Measurements from ENCODE around the gene ROS1.
A peak's percentile ranks its signal among the peaks of the same experiment; 100 is the strongest.

ROS1 gene

GRCh38 chr6:117399126-117399525 lies 26.6 kb downstream of the ROS1 start:
- Histone ChIP-seq H3K4me1 (ENCODE audit: insufficient read depth, poor library complexity, severe bottlenecking) (no peaks in the 10 kb centered on the region), H3K9me3 (ENCODE audit: severe bottlenecking) (no peaks in the 10 kb centered on the region), H3K4me3 (ENCODE audit: severe bottlenecking) (no peak overlapping the region), H3K27ac (ENCODE audit: poor library complexity, severe bottlenecking) (no peak overlapping the region), H3K27me3 (ENCODE audit: insufficient read depth, poor library complexity, severe bottlenecking) (no peaks in the 10 kb centered on the region), H3K36me3 (ENCODE audit: low read depth) (no peaks in the 10 kb centered on the region)
- ATAC-seq (ENCODE audit: low read depth) (no peak), DNase-seq (ENCODE audit: low spot score) (no peak)
- TF ChIP-seq CTCF (IDR thresholded peaks at IDR 0.05; ENCODE audit: poor library complexity, severe bottlenecking) = no peak

- Histone ChIP-seq H3K4me1 (ENCODE audit: insufficient read depth, poor library complexity, severe bottlenecking) (peaks cover 8% of the 10 kb centered on the region), H3K27me3 (ENCODE audit: insufficient read depth, poor library complexity, severe bottlenecking) (no peaks in the 10 kb centered on the region), H3K36me3 (ENCODE audit: low read depth) (no peaks in the 10 kb centered on the region), H3K27ac (ENCODE audit: poor library complexity, severe bottlenecking) (no peak overlapping the region), H3K9me3 (ENCODE audit: severe bottlenecking) (no peaks in the 10 kb centered on the region), H3K4me3 (ENCODE audit: severe bottlenecking) (no peak overlapping the region)
- ATAC-seq (ENCODE audit: low read depth) (no peak), DNase-seq (ENCODE audit: low spot score) (no peak)
- TF ChIP-seq CTCF (IDR thresholded peaks at IDR 0.05; ENCODE audit: poor library complexity, severe bottlenecking) = no peak
Measured at GRCh38 chr6:117397536-117398227, 28.1 kb downstream of the ROS1 start.

- TF ChIP-seq CTCF (IDR thresholded peaks at IDR 0.05; ENCODE audit: poor library complexity, severe bottlenecking) = no peak
- DNase-seq (ENCODE audit: low spot score) (no peak), ATAC-seq (ENCODE audit: low read depth) (no peak)
Measured at GRCh38 chr6:117396228-117396627, 29.5 kb downstream of the ROS1 start.

GRCh38 chr6:117395164-117395563 lies 30.6 kb downstream of the ROS1 start:
- no peak for TF ChIP-seq CTCF (IDR thresholded peaks at IDR 0.05; ENCODE audit: poor library complexity, severe bottlenecking)
- no peak for ATAC-seq (ENCODE audit: low read depth)
- H3K4me1 ChIP-seq (ENCODE audit: insufficient read depth, poor library complexity, severe bottlenecking) = peaks cover 15% of the 10 kb centered on the region
- no peak for DNase-seq (ENCODE audit: low spot score)
- no peak overlapping the region for H3K4me3 ChIP-seq (ENCODE audit: severe bottlenecking)
- H3K27ac ChIP-seq (ENCODE audit: poor library complexity, severe bottlenecking) = no peak overlapping the region
- H3K27me3 ChIP-seq (ENCODE audit: insufficient read depth, poor library complexity, severe bottlenecking) = no peaks in the 10 kb centered on the region
- no peaks in the 10 kb centered on the region for H3K9me3 ChIP-seq (ENCODE audit: severe bottlenecking)
- no peaks in the 10 kb centered on the region for H3K36me3 ChIP-seq (ENCODE audit: low read depth)

More at GRCh38 chr6:117396228-117396627, 29.5 kb downstream of the ROS1 start:
- Histone ChIP-seq H3K4me3 (ENCODE audit: severe bottlenecking) (no peak overlapping the region), H3K9me3 (ENCODE audit: severe bottlenecking) (no peaks in the 10 kb centered on the region), H3K27me3 (ENCODE audit: insufficient read depth, poor library complexity, severe bottlenecking) (no peaks in the 10 kb centered on the region), H3K4me1 (ENCODE audit: insufficient read depth, poor library complexity, severe bottlenecking) (peaks cover 11% of the 10 kb centered on the region), H3K27ac (ENCODE audit: poor library complexity, severe bottlenecking) (no peak overlapping the region), H3K36me3 (ENCODE audit: low read depth) (no peaks in the 10 kb centered on the region)

- no peak for TF ChIP-seq CTCF (IDR thresholded peaks at IDR 0.05; ENCODE audit: poor library complexity, severe bottlenecking)
- Histone ChIP-seq H3K4me3 (ENCODE audit: severe bottlenecking) (no peak overlapping the region), H3K4me1 (ENCODE audit: insufficient read depth, poor library complexity, severe bottlenecking) (peaks cover 27% of the 10 kb centered on the region), H3K36me3 (ENCODE audit: low read depth) (no peaks in the 10 kb centered on the region), H3K27me3 (ENCODE audit: insufficient read depth, poor library complexity, severe bottlenecking) (no peaks in the 10 kb centered on the region), H3K9me3 (ENCODE audit: severe bottlenecking) (no peaks in the 10 kb centered on the region), H3K27ac (ENCODE audit: poor library complexity, severe bottlenecking) (peak overlapping the region; percentile 37)
- DNase-seq (ENCODE audit: low spot score) (no peak), ATAC-seq (ENCODE audit: low read depth) (peak; percentile 63; the same call in 2 of the 3 replicates)
Measured at GRCh38 chr6:117393045-117393444, 32.7 kb downstream of the ROS1 start.
